CD4-positive, alpha-beta T cell (primary cell): ENCODE results near the gene NXPE4. TPM values are rescaled to one million over a fixed set of nuclear protein-coding genes. Genes with fewer than 3 reads are reported as not detected.

Source experiments
- ATAC-seq: fragments of 200-7000 bp; cut with Tn5 transposase; one replicate; pipeline ENCODE4 v1.10.0; 2022; ENCODE audit warnings: mild to moderate bottlenecking; ENCODE audit not compliant: poor library complexity
- CTCF ChIA-PET: fragments of 350-600 bp; sonication (Branson Sonifier 250); formaldehyde crosslinking; loops from one replicate; lab custom pipeline; 2021; ENCODE audit warnings: antibody characterized with exemption, inconsistent platforms; lab: Charles Lee
- POLR2A ChIA-PET: fragments of 350-600 bp; sonication (Branson Sonifier 250); formaldehyde crosslinking; loops from one replicate; lab custom pipeline; 2021; ENCODE audit warnings: antibody characterized with exemption, inconsistent platforms; lab: Charles Lee
- DNase-seq, 14 experiments: peaks; one replicate each; pipeline ENCODE4 v3.0.0-alpha.2; 2013 to 2020; ENCODE audit warnings: mixed read lengths in 2 of 14
- H3K27ac ChIP-seq, 2 donors: one replicate each; pipeline versions ENCODE4 v1.5.1 to v1.7.0; 2013; ENCODE audit warnings: low read length in 2 of 2, low read depth in 1 of 2, mild to moderate bottlenecking in 1 of 2
- H3K27me3 ChIP-seq, 2 experiments: 1 replicate in 1 of 2; 2 replicates in 1 of 2; pipeline versions ENCODE4 v1.6.1 to v1.7.0; 2013; ENCODE audit warnings: low read length in 2 of 2, control low read depth in 1 of 2, mild to moderate bottlenecking in 1 of 2, moderate library complexity in 1 of 2; ENCODE audit not compliant: insufficient read depth in 2 of 2, control insufficient read depth in 1 of 2
- H3K36me3 ChIP-seq: one replicate; pipeline ENCODE4 v1.6.1; 2013; ENCODE audit warnings: low read length, control low read depth; ENCODE audit not compliant: insufficient read depth
- H3K4me1 ChIP-seq: one replicate; pipeline ENCODE4 v1.6.1; 2013; ENCODE audit warnings: low read length, control low read depth; ENCODE audit not compliant: insufficient read depth
- H3K4me3 ChIP-seq: one replicate; pipeline ENCODE4 v1.5.1; 2013; ENCODE audit warnings: mild to moderate bottlenecking, low read length, moderate library complexity
- H3K9me3 ChIP-seq, 2 experiments: 1 replicate in 1 of 2; 2 replicates in 1 of 2; pipeline versions ENCODE4 v1.6.1 to v1.7.0; 2013; ENCODE audit warnings: low read length in 2 of 2, mild to moderate bottlenecking in 2 of 2, control low read depth in 1 of 2, moderate library complexity in 1 of 2; ENCODE audit not compliant: control insufficient read depth in 1 of 2, insufficient read depth in 1 of 2
- H3K27ac Mint-ChIP-seq: one replicate; pipeline ENCODE4 v1.8.0; 2020; ENCODE audit warnings: mixed read lengths
- H3K27me3 Mint-ChIP-seq: one replicate; pipeline ENCODE4 v1.8.0; 2021; ENCODE audit warnings: mixed read lengths
- H3K36me3 Mint-ChIP-seq: one replicate; pipeline ENCODE4 v1.8.0; 2021; ENCODE audit warnings: low read depth, mixed read lengths
- H3K4me1 Mint-ChIP-seq: one replicate; pipeline ENCODE4 v1.8.0; 2021; ENCODE audit warnings: low read depth, mixed read lengths
- H3K4me3 Mint-ChIP-seq: one replicate; pipeline ENCODE4 v1.8.0; 2020; ENCODE audit warnings: mild to moderate bottlenecking, mixed read lengths
- H3K9me3 Mint-ChIP-seq: one replicate; pipeline ENCODE4 v1.8.0; 2020; ENCODE audit warnings: mixed read lengths
- intact Hi-C, 2 experiments: fragments of 100-400 bp; cut with DNase I in 1 of 2; cut with micrococcal nuclease in 1 of 2; formaldehyde crosslinking; loops; one replicate each; pipeline versions ENCODE4 v1.15.1 to v1.9.0; 2023 to 2025; cut with DNase I, micrococcal nuclease
- total RNA-seq, 174 experiments: library from RNA in 2 of 174; stranded (reverse) in 2 of 174; gene quantifications; one replicate each; pipeline ENCODE4 v1.2.3 and lab custom pipeline; 2021 to 2026
- TF ChIP-seq, protein P1 (sequence below): fragments of 200-600 bp; IDR thresholded peaks from one replicate; pipeline ENCODE4 v1.8.0; 2022; ENCODE audit warnings: antibody characterized with exemption, mild to moderate bottlenecking

NXPE4 gene
- total RNA-seq, 2 experiments from 2014 or later = not detected

DNA sequence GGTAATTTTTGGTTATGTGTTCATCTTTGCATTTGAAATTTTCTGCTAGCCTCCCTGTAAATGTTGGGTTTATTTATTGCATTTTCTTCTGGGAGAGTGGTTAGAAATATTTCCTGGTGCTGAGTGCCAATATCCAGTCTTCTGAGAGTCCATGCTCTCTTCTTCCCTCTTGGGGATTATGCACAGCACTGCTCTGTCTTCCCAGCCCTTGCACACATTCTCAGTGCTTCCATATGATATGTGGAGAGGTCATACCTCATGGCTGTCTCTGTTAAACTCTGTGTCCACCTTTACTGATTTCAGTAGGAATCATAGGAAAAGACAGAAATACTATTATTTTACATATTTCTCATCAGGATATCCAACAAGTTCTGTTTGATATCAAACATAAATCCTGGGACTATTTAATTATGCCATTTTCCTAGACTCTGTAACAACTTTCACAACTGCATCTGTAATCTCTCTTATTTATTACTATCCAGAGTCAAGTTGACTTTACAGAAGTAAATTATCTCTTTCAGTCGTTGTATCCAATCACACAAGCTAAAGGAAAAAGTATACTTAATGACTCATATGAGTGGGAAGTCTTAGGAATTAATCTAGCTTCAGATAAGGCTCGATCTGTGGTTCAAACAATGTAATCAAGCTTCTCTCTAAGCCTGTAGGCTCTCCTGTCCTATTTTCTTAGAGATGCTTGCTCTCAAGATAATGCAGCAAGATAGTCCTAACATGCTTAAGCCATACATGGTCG is 33.2 kb downstream of the NXPE4 start:
- H3K27me3 Mint-ChIP-seq = peaks cover 6% of the 10 kb centered on the region
- H3K27ac ChIP-seq = no peak overlapping the region

DNA sequence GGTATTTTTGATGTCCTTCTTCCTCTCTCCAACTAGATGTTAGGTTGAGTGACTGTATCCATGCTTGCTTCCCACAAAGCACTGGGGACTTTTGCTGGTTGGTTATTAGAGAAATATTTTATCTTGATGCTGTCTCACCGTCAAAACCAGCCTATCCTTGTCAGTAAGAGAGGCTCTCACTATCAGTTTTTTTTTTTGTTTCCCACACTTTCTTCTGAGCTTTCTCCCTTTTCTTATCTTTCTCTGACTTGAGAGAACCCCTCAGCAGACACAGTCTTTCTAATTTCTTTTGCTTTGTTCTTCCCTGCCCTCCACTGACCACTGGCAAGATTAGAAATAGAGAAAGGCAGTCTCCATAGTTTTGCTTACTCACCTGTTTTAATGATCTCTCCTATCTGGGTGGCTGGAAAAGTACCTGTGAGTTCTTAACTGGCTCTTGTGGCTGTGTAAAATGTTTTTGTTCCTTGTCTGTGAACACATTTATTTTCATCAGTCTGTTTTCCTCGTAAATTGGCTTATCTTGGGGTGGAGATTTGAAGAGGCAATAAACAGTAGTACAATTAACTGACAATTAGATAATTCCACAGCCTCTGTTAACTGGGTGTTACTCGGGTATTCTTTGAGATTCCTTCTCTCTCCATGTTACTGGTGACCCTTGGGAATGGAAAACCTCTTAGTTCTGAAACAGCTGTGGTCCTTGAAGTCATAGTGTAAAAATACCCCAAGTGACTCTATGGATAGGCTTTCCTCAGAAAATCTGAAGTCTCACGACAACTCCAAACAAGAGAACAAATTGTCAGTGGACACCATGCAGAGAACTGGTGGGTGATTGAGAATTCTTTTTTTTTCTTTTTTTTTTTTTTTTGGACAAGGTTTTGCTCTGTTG is 35.9 kb downstream of the NXPE4 start, which contains the start of gene NXPE1:
Gene NXPE1 (minus strand): TSS at position 457 of the 886 bp plus-strand sequence. CDS start 8,680 bp downstream, outside the sequence.
- no peak within 1 kb of the TSS for H3K27ac ChIP-seq
- TF ChIP-seq, protein P1, sequence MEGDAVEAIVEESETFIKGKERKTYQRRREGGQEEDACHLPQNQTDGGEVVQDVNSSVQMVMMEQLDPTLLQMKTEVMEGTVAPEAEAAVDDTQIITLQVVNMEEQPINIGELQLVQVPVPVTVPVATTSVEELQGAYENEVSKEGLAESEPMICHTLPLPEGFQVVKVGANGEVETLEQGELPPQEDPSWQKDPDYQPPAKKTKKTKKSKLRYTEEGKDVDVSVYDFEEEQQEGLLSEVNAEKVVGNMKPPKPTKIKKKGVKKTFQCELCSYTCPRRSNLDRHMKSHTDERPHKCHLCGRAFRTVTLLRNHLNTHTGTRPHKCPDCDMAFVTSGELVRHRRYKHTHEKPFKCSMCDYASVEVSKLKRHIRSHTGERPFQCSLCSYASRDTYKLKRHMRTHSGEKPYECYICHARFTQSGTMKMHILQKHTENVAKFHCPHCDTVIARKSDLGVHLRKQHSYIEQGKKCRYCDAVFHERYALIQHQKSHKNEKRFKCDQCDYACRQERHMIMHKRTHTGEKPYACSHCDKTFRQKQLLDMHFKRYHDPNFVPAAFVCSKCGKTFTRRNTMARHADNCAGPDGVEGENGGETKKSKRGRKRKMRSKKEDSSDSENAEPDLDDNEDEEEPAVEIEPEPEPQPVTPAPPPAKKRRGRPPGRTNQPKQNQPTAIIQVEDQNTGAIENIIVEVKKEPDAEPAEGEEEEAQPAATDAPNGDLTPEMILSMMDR = no peak
- Mint-ChIP-seq H3K27ac (no peak within 1 kb of the TSS), H3K36me3 (no peaks in the 10 kb centered on the region), H3K9me3 (no peaks in the 10 kb centered on the region), H3K27me3 (peaks cover 6% of the 10 kb centered on the region), H3K4me3 (no peak within 1 kb of the TSS), H3K4me1 (no peaks in the 10 kb centered on the region)
- H3K4me3 ChIP-seq = no peak within 1 kb of the TSS
- POLR2A ChIA-PET = no interaction called here
- DNase-seq (no peak), ATAC-seq (no peak)
- CTCF ChIA-PET = no interaction called here
- no peaks in the 10 kb centered on the region for H3K36me3 ChIP-seq
- H3K4me1 ChIP-seq = no peaks in the 10 kb centered on the region
- H3K9me3 ChIP-seq = no peaks in the 10 kb centered on the region
- intact Hi-C loops = no loop called here
- H3K27me3 ChIP-seq = no peaks in the 10 kb centered on the region

More for the DNA sequence above, 33.2 kb downstream of the NXPE4 start:
- Histone ChIP-seq H3K9me3 (no peaks in the 10 kb centered on the region), H3K27me3 (peaks cover 0 to 4% of the 10 kb centered on the region in 2 experiments), H3K4me1 (no peaks in the 10 kb centered on the region), H3K36me3 (no peaks in the 10 kb centered on the region), H3K4me3 (no peak overlapping the region)
- TF ChIP-seq, protein P1 = no peak
- Mint-ChIP-seq H3K27ac (no peak overlapping the region), H3K4me3 (no peak overlapping the region), H3K9me3 (no peaks in the 10 kb centered on the region), H3K4me1 (no peaks in the 10 kb centered on the region), H3K36me3 (no peaks in the 10 kb centered on the region)
- no peak for DNase-seq
- ChIA-PET POLR2A (no interaction called here), CTCF (no interaction called here)
- no peak for ATAC-seq
- intact Hi-C loops = no loop called here

DNA sequence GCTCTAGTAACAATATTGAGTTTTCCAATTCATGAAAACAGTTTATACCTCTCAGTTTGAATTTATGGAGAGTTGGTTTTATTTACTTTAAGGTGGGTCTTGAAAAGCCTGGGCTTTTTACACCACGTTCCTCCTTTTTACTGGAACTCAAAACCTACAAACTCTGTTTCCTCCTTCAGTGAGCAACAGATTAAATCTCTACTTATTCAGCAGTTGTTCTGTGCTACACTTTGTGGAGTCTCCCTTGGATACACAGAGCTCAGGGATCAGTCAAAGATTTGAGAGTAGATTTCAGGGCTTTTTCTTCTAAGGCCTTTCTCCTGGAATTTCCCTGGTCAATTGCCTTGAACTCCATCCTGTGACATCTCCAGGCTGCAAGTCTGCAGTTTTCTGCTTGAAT is 39.5 kb downstream of the NXPE4 start:
- CTCF ChIA-PET = no interaction called here
- no peaks in the 10 kb centered on the region for H3K36me3 ChIP-seq
- H3K4me3 ChIP-seq = no peak overlapping the region
- Mint-ChIP-seq H3K4me1 (no peaks in the 10 kb centered on the region), H3K27me3 (no peaks in the 10 kb centered on the region), H3K9me3 (no peaks in the 10 kb centered on the region), H3K27ac (no peak overlapping the region), H3K36me3 (no peaks in the 10 kb centered on the region), H3K4me3 (no peak overlapping the region)
- no peak overlapping the region for H3K27ac ChIP-seq
- POLR2A ChIA-PET = no interaction called here
- TF ChIP-seq, protein P1 = no peak
- intact Hi-C loops = no loop called here
- DNase-seq = no peak
- H3K9me3 ChIP-seq = no peaks in the 10 kb centered on the region
- no peak for ATAC-seq
- no peaks in the 10 kb centered on the region for H3K27me3 ChIP-seq
- no peaks in the 10 kb centered on the region for H3K4me1 ChIP-seq
